ENCODE data around the gene OSBPL8. TPM values are rescaled to one million over a fixed set of nuclear protein-coding genes. Genes with fewer than 3 reads are reported as not detected.

Gene OSBPL8, protein sequence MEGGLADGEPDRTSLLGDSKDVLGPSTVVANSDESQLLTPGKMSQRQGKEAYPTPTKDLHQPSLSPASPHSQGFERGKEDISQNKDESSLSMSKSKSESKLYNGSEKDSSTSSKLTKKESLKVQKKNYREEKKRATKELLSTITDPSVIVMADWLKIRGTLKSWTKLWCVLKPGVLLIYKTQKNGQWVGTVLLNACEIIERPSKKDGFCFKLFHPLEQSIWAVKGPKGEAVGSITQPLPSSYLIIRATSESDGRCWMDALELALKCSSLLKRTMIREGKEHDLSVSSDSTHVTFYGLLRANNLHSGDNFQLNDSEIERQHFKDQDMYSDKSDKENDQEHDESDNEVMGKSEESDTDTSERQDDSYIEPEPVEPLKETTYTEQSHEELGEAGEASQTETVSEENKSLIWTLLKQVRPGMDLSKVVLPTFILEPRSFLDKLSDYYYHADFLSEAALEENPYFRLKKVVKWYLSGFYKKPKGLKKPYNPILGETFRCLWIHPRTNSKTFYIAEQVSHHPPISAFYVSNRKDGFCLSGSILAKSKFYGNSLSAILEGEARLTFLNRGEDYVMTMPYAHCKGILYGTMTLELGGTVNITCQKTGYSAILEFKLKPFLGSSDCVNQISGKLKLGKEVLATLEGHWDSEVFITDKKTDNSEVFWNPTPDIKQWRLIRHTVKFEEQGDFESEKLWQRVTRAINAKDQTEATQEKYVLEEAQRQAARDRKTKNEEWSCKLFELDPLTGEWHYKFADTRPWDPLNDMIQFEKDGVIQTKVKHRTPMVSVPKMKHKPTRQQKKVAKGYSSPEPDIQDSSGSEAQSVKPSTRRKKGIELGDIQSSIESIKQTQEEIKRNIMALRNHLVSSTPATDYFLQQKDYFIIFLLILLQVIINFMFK
- total RNA-seq, result 100 to 1,000 TPM; 119 to 130 TPM

DNA sequence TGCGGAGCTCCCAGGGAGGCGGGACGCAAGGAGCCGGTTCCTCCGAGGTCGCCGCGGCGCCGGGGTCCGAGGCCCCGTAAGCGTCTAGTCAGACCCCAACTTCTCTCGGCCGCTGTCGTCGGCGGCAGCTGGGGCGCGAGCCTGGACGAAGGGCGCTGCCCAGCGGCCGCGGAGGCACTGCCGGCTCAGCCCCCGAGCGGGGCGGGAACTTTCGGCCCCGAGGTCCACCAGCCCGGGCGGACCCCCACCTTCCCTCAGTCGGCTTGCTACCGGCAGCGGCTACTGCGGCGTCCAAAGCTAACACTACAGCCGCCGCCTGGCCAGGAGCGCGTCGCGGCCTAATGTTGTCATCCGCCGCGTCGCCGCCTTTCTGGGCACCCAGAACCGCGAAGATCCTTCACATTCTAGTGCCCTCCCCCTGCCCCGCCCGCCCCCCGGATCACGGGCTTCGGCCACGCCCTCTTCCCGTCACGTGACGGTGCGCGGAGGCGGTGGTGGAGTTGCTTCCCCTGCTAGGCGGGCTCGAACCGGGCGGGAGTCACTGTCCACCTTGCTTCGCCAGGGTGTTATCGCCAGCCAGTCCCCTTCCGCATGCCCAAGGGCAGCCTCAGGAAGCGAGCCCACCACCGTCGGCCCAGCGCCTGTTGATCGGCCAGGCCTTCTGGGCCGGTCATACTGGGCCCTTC lies at the start of gene OSBPL8:
Gene OSBPL8 (minus strand): TSS at position 372 of the 686 bp plus-strand sequence. CDS start 72,220 bp downstream, outside the sequence.
- H3K27ac Mint-ChIP-seq, result peak within 1 kb of the TSS; percentile 99
- H3K27me3 Mint-ChIP-seq, result no peaks in the 10 kb centered on the region
- ChIA-PET CTCF (interaction anchor here (1.1 to 1.3 kb wide), 2 partner anchors 12 to 27 kb away, joined by 3 to 5 read pairs; no protein-coding TSS in a partner anchor), POLR2A (interaction anchor here (1.6 kb wide), 1 partner anchor 528 kb away, joined by 3 read pairs; the partner anchor contains the start of gene PHLDA1)
- peak; percentile 96 for DNase-seq
- peaks cover 40% of the 10 kb centered on the region for H3K4me1 Mint-ChIP-seq
- no peaks in the 10 kb centered on the region for H3K9me3 Mint-ChIP-seq
- H3K36me3 Mint-ChIP-seq (ENCODE audit: low read depth), result peaks cover 21% of the 10 kb centered on the region
- peak within 1 kb of the TSS; percentile 96 for H3K4me3 Mint-ChIP-seq

DNA sequence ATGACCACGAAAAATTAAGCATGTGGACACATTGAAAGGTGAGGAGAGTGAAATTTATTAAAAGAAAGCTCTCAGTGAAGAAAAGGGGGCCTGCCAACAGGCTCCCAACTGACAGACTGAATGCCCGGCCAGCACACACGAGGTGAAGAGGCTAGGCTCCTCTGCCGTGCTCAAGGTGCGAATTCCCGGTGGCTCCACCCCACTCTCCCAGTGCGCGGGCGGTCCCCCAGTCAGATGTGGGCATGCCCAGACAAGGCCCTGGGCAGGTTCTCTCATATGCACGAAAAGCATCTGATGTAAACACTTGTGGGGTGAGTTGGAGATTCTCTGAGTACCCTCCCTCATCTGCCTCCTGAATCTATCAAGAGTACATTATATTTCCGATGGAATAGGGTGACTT lies 48.5 kb upstream of the OSBPL8 start:
- Mint-ChIP-seq H3K27me3 (peaks cover 8% of the 10 kb centered on the region), H3K9me3 (no peaks in the 10 kb centered on the region), H3K36me3 (ENCODE audit: low read depth) (no peaks in the 10 kb centered on the region), H3K27ac (no peak overlapping the region), H3K4me3 (no peak overlapping the region), H3K4me1 (no peaks in the 10 kb centered on the region)
- DNase-seq, result no peak
- ChIA-PET POLR2A (no interaction called here), CTCF (no interaction called here)

DNA sequence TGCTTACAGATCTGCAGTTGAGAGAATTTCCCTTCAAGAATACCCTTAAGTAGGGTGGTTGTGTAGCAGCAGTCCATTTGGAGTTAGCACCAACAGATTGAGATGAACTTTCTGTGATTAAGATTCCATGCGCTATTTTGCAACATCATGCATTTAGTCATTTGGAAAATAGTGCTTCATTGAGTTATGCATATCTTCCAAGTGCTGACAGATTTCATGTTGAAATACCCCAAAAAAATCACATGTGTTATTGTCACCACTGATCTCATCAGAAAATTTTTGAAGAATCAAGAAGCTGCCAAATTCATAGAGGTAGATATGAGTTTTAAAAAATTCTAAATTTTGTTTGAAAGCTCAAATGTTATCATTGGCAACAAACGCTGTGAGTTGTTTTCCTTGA lies 35.5 kb upstream of the OSBPL8 start:
- no peak for DNase-seq
- Mint-ChIP-seq H3K4me1 (no peaks in the 10 kb centered on the region), H3K4me3 (no peak overlapping the region), H3K36me3 (ENCODE audit: low read depth) (no peaks in the 10 kb centered on the region), H3K27ac (no peak overlapping the region), H3K9me3 (peaks cover 2% of the 10 kb centered on the region), H3K27me3 (no peaks in the 10 kb centered on the region)
- ChIA-PET CTCF (no interaction called here), POLR2A (interaction anchor here (0.7 kb wide), 1 partner anchor 477 kb away, joined by 3 read pairs; no protein-coding TSS in a partner anchor)

DNA sequence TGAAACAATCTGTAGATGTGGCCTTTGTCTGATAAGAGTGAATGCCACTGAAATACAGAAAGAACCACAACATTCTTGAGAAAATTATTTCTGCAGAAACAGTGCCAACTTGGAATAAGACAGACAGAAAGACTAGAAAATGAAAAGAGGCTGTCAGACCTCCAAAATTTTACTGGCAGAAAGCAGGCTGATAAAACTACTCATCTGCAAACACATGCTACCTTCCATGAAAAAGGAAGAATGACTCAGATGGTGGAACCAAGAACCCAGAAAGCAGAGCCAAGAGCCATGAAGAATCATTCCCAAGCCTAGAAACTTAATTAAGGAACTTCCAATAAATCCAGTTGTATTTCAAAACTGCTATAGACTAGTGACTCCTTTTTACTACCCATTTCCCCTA lies 31.9 kb upstream of the OSBPL8 start:
- peaks cover 13% of the 10 kb centered on the region for H3K4me1 Mint-ChIP-seq
- H3K27me3 Mint-ChIP-seq, result no peaks in the 10 kb centered on the region
- POLR2A ChIA-PET, result no interaction called here
- DNase-seq, result no peak
- no peaks in the 10 kb centered on the region for H3K36me3 Mint-ChIP-seq (ENCODE audit: low read depth)
- peaks cover 2% of the 10 kb centered on the region for H3K9me3 Mint-ChIP-seq
- no peak overlapping the region for H3K4me3 Mint-ChIP-seq
- CTCF ChIA-PET, result no interaction called here
- no peak overlapping the region for H3K27ac Mint-ChIP-seq

DNA sequence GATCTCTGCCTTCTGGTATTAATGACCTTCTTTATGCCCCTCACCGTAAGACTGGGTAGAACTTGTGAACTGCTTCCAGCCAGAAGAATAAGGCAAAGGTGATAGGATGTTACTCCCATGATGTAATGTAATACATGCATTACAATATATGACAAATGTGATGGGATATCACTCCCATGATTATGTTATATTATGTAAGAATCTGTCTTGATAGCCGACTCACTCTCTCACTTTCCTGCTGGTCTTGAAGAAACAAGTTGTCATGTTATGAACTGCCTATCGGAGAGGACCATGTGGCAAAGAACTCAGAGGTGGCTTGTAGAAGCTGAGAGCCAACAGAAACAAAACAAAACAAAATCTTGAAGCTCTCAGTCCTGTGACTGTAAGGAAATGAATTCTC lies 30.6 kb upstream of the OSBPL8 start:
- ChIA-PET CTCF (no interaction called here), POLR2A (no interaction called here)
- peaks cover 13% of the 10 kb centered on the region for H3K4me1 Mint-ChIP-seq
- H3K9me3 Mint-ChIP-seq, result peaks cover 2% of the 10 kb centered on the region
- no peak for DNase-seq
- H3K27ac Mint-ChIP-seq, result no peak overlapping the region
- no peaks in the 10 kb centered on the region for H3K36me3 Mint-ChIP-seq (ENCODE audit: low read depth)
- H3K4me3 Mint-ChIP-seq, result no peak overlapping the region
- no peaks in the 10 kb centered on the region for H3K27me3 Mint-ChIP-seq

DNA sequence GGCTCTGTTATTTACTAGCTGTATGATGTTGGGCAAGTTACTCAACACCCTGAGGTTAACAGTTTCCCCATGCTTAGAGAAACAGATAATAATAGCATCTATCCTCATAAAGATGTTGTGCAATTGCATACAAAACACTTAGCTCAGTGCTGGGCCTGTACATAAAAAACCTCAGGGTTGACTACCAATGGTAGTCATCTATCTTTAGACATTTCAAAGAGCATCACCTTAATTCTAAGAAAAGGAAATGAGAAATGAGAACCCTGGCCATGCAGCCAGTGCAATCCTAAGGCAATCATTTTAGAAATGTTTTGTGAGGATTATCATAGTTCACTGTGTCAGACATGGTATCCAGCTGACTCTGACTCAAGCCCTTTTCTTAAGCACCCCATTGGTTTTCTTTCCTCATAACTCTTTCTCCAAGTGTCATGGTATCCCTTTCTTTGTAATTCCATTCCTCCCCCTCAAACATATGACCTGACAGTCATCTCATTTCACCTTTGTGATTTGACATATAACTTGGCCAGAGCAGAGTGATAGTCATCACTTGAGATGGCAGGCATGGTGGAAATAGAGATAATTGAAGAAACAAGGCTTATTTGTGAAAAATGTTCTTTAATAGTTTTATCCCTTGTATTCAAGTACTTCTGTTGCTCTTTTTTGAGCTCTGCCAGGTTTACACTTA lies 29.5 kb upstream of the OSBPL8 start:
- H3K36me3 Mint-ChIP-seq (ENCODE audit: low read depth), result no peaks in the 10 kb centered on the region
- peaks cover 13% of the 10 kb centered on the region for H3K4me1 Mint-ChIP-seq
- ChIA-PET CTCF (interaction anchor here (0.6 kb wide), 1 partner anchor 1043 kb away, joined by 3 read pairs; no protein-coding TSS in a partner anchor), POLR2A (no interaction called here)
- no peak overlapping the region for H3K27ac Mint-ChIP-seq
- peaks cover 2% of the 10 kb centered on the region for H3K9me3 Mint-ChIP-seq
- DNase-seq, result no peak
- no peak overlapping the region for H3K4me3 Mint-ChIP-seq
- no peaks in the 10 kb centered on the region for H3K27me3 Mint-ChIP-seq

DNA sequence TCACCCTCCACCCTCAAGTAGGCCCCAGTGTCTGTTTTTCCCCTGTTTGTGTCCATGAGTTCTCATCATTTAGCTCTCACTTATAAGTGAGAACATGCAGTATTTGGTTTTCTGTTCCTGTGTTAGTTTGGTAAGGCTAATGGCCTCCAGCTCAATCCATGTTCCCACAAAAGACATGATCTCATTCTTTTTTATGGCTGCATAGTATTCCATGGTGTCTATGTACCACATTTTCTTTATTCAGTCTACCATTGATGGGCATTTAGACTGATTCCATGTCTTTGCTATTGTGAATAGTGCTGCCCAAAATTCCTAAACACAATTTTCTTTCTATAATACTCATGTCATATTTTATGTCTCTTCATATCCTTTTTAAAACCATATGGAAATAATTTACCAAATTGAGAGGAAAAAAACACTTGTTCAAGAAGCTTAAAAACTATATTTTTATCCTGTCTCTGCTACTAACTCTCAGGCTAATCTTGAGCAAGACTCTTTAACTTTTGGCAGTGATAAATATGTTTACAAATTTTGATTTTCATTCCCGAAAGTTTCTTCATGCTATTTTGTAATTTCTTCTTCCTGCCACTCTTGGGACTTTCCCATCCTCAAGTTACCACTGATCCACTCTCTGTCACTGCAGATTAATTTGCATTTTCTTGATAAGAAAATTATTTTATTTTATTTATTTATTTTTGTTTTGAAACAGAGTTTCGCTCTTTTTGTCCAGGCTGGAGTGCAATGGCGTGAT lies 28.0 kb upstream of the OSBPL8 start:
- CTCF ChIA-PET, result interaction anchor here (0.5 to 1.3 kb wide), 2 partner anchors 23 to 314 kb away, joined by 3 read pairs; no protein-coding TSS in a partner anchor
- H3K4me3 Mint-ChIP-seq, result no peak overlapping the region

DNA sequence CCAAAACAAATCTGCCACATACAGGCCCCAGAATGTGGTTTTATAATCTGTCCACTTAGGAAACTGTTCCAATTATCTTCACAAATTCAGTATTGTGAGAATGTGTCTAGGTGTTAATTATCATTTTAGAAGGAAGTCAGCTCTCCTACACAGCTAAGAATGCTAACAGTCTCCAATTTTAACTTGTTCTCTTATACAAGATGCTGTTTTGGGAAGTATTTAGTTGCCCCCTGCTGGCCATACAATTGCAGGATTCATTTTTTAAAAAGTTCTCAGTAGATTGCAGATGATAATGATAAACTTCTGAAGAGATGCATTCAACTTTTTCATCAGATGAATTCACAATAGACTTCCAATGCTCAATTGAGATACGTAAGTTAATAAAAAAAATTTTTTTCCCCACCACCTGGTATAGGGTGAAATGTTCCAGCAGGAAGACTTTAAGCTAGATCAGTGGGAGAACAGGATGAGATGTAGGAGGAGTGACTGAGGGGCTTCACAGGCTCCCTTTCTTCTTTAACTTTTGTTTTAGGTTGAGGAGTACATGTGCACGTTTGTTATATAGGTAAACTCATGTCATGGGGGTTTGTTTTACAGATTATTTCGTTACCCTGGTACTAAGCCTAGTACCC lies 27.3 kb upstream of the OSBPL8 start:
- Mint-ChIP-seq H3K4me1 (peaks cover 13% of the 10 kb centered on the region), H3K27me3 (no peaks in the 10 kb centered on the region), H3K36me3 (ENCODE audit: low read depth) (no peaks in the 10 kb centered on the region), H3K4me3 (no peak overlapping the region), H3K27ac (no peak overlapping the region), H3K9me3 (peaks cover 2% of the 10 kb centered on the region)
- POLR2A ChIA-PET, result no interaction called here
- CTCF ChIA-PET, result interaction anchor here (0.5 to 1.4 kb wide), 5 partner anchors 13 to 492 kb away, joined by 3 to 4 read pairs (median 3); no protein-coding TSS in a partner anchor
- peak; percentile 67 for DNase-seq

More for the DNA sequence above, 28.0 kb upstream of the OSBPL8 start:
- Mint-ChIP-seq H3K27me3 (no peaks in the 10 kb centered on the region), H3K4me1 (peaks cover 13% of the 10 kb centered on the region), H3K9me3 (peaks cover 2% of the 10 kb centered on the region), H3K36me3 (ENCODE audit: low read depth) (no peaks in the 10 kb centered on the region), H3K27ac (no peak overlapping the region)
- POLR2A ChIA-PET, result no interaction called here
- DNase-seq, result no peak

DNA sequence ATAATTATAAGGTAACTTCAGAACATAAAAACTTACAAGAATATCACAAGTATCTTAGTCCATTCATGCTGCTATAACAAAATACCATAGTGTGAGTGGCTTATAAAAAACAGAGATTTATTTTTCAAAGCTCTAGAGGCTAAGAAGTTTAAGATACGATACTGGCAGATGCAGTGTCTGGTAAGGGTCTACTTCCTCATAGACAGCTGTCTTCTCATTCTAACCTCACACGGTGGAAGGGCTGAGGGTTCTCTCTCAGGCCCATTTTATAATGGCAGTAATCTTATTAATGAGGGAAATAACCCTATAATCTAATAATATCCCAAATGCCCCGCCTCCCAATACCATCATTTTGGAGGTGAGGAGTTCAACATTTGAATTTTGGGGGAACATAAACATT lies 23.7 kb upstream of the OSBPL8 start:
- Mint-ChIP-seq H3K4me1 (peaks cover 5% of the 10 kb centered on the region), H3K9me3 (no peaks in the 10 kb centered on the region), H3K36me3 (ENCODE audit: low read depth) (no peaks in the 10 kb centered on the region), H3K27ac (no peak overlapping the region), H3K27me3 (no peaks in the 10 kb centered on the region), H3K4me3 (no peak overlapping the region)
- ChIA-PET CTCF (no interaction called here), POLR2A (interaction anchor here (0.7 kb wide), 1 partner anchor 119 kb away, joined by 3 read pairs; no protein-coding TSS in a partner anchor)
- DNase-seq, result no peak

DNA sequence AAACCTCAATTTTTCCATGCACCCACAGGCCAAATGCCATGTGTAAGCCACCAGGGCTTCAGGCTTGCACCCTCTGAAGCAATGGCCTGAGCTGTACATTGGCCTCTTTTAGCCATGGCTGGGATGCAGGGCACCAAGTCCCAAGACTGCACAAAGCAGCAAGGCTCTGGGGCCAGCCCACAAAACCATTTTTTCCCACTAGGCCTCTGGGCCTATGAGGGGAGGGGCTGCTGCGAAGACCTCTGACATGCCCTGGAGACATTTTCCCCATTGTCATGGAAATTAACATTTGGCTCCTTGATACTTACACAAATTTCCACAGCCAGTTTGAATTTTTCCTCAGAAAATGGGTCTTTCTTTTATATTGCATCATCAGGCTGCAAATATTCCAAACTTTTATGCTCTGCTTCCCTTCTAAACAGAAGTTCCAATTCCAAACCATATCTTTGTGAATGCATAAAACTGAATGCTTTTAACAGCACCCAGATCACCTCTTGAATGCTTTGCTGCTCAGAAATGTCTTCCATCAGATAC lies 14.3 kb upstream of the OSBPL8 start:
- ChIA-PET POLR2A (no interaction called here), CTCF (no interaction called here)
- H3K27me3 Mint-ChIP-seq, result peaks cover 1% of the 10 kb centered on the region
- no peak for DNase-seq
- H3K9me3 Mint-ChIP-seq, result peaks cover 15% of the 10 kb centered on the region
- peaks cover 10% of the 10 kb centered on the region for H3K4me1 Mint-ChIP-seq
- no peak overlapping the region for H3K4me3 Mint-ChIP-seq
- H3K36me3 Mint-ChIP-seq (ENCODE audit: low read depth), result peaks cover 9% of the 10 kb centered on the region
- H3K27ac Mint-ChIP-seq, result no peak overlapping the region

DNA sequence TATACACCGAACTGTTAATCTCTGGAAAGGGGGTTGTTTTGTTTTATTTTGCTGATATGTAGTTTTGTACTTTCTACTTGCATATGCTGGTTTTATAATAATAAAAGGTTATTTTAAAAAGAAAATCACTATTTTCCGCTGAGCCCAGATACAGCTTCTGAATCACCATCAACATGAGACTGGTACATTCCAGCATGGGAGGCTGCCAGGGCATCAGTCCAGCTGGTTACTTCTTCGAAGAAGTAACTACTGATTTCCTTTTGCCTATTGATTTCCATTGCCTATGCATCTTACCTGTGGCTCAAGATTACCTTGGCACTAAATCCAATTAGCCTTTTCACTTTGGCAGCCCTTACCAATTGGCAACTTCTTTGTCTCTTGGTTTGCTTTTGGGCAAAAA lies 11.7 kb upstream of the OSBPL8 start:
- H3K27ac Mint-ChIP-seq, result no peak overlapping the region
- no peak for DNase-seq
- H3K36me3 Mint-ChIP-seq (ENCODE audit: low read depth), result peaks cover 9% of the 10 kb centered on the region
- H3K27me3 Mint-ChIP-seq, result no peaks in the 10 kb centered on the region
- CTCF ChIA-PET, result interaction anchor here (1.1 kb wide), 1 partner anchor 12 kb away, joined by 5 read pairs; the partner anchor contains the start of gene OSBPL8
- POLR2A ChIA-PET, result no interaction called here
- H3K4me3 Mint-ChIP-seq, result no peak overlapping the region
- peaks cover 15% of the 10 kb centered on the region for H3K9me3 Mint-ChIP-seq
- H3K4me1 Mint-ChIP-seq, result peaks cover 10% of the 10 kb centered on the region
